Kidney tubule cell (primary cell): ENCODE measurements around the gene GRIK3.
"Not testable (repeated sequence)": the region's sequence is repeated elsewhere in the genome, so short reads cannot be mapped to it uniquely, and the experiment has no call there.

Source experiments
- DNase-seq: peaks from one replicate; pipeline ENCODE4 v3.0.0-alpha.2; 2018; ENCODE audit warnings: low spot score

The GRIK3 gene

GRCh38 chr1:36909359-36909758 lies 125.0 kb downstream of the GRIK3 start:
- not testable (repeated sequence) for DNase-seq

- DNase-seq, result no peak
These were observed 126.2 kb downstream of the GRIK3 start for GRCh38 chr1:36908096-36908495.

- DNase-seq, result no peak
These were observed 127.8 kb downstream of the GRIK3 start for GRCh38 chr1:36906555-36906954.

DNA sequence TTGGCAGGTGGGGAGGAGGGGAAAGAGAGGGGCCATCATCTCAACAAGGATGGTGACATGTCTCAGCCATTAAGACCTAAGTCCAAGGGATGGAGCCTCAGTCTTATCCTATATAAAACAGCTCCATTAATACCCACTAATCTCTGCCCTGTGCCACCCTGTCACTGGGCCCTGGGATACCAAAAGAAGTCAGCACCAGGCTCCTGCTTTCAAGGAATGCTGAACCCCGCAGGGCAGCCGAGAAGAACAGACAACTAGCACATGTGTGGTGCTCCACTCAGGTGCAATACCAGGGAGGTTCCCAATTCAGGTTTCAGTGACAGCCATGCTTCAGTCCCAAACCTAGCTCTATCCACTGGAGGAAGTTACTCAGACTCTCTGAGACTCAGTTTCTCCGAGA lies 128.4 kb downstream of the GRIK3 start:
- DNase-seq, result no peak

- DNase-seq, result no peak
These were observed 134.2 kb downstream of the GRIK3 start for GRCh38 chr1:36900128-36900527.

GRCh38 chr1:36897813-36898212 lies 136.5 kb downstream of the GRIK3 start:
- not testable (repeated sequence) for DNase-seq

- no peak for DNase-seq
These were observed 139.5 kb downstream of the GRIK3 start for GRCh38 chr1:36894824-36895223.

- DNase-seq, result no peak
These were observed 143.5 kb downstream of the GRIK3 start for GRCh38 chr1:36890776-36891175.

DNA sequence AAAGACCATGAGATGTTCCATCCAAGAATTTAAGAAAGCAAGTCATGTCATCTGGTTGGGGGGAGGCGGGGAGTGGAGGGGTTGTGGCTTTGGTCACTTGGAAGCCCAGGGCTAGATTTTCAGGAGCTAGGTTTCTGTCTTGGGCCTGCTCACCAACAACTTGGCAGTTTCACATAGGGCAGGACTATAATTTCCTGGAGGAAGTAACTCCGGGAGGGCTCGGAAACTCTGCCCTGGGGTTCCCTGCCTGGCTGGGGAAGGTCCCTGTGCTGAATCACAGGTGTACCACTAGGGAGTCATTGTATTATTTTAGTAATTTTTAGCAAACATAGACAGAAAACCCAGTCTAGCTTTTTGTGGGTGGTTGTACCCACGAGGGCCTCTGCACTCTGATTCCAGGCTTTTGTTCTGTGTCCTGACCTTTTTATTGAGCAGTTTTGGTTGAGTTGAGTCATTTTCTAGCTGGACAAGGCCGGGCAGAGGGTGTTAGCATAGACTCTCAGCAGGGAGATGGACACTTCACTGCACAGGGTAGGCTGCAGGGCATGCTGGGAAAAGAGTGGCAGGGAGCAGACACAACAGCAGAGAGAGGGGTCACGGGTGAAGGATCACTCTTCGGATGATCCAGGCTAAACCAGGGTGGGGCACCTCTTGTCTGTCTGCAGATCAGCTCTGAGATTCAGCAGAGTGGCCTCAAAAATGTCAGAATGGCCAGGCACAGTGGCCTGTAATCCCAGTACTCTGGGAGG lies 144.7 kb downstream of the GRIK3 start:
- DNase-seq, result no peak

DNA sequence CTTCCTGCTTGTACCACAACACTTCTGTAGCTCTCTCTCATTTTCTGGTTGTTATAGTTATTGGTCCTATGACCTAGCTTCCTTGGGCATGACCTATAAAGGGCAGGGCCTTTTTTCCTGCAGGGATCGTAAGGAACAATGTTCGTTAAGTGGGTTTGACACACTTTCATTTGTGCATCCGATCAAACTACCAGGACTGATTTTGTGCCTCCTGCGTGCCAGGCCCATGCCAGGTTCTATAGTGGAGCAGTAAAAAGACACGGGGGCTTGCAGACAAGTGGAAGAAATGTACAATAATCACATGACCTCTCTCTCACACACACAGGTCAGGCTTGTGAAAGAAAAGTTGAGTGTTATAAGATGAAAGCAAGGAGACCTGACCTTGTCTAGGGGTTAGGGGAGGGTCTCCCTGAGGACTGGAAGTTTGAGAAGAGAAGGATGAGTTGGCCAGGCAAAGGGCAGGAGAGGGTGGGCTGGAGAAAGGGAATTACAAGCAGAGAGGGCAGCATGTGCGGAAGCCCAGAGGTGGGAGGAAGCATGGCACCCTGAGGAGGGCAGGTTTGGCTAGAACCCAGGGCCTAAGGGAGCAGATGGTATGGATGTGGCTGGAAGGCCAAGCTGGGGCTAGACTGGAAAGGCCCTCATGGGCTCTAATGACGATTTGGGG lies 145.4 kb downstream of the GRIK3 start:
- no peak for DNase-seq

DNA sequence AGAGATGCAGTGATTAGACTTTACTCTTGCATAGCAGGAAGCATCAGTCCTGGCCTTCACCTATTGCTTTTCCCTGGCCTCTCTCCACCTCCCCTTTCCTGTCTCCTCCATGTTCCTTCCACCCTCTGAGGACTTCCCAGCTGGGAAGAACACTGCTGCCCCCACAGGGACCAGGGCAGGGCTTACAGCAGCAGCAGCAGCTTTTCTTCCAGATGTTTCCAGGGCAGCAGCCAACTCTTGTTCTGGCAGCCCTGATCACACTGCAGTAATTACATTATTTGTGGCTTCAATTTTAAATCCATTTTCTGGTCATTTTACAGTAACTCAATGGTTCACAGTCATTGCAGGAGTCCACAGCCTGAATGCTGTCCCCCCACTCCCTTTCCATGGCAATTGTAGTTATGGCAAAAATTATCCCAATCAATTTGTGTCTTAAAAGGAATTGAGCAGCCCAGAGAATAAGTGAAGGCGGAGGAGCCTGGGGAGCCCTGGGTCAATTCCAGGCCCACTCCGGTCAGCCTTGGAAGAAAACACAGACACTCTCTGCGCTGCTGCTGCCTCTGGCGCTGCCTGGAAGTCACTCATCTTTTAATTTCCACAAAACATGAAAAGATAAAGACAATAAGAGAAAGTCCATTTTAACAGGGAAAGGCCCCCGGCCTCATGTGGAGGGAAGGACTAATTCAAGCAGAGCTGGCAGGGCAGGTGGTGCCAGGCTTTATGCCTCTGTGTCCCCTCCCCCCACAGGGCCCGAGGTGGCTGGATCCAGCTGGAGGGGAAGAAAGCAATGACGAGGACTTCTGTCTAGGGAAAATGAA lies 148.6 kb downstream of the GRIK3 start:
- DNase-seq, result no peak

DNA sequence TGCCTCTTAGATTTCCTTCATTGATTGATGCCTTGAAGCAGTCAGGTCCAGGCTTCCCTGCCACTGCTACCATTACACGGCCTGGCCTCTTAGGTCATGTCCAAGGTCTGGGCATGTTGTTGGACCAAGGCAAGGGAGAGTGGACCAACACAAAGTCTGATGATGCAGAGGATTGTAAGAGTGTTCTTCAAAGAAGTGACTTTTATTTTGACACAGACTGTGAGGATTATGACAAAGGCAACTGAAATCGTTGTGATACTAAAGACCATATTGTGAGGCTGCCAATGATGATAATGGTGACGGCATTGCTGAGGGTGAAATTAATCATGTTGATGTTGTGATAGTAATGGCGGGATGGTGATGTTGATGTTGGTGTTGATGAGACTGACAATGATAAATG lies 149.5 kb downstream of the GRIK3 start:
- no peak for DNase-seq

- DNase-seq, result no peak
These were observed 150.2 kb downstream of the GRIK3 start for GRCh38 chr1:36884029-36884701.

- no peak for DNase-seq
These were observed 150.9 kb downstream of the GRIK3 start for GRCh38 chr1:36883315-36883949.

DNA sequence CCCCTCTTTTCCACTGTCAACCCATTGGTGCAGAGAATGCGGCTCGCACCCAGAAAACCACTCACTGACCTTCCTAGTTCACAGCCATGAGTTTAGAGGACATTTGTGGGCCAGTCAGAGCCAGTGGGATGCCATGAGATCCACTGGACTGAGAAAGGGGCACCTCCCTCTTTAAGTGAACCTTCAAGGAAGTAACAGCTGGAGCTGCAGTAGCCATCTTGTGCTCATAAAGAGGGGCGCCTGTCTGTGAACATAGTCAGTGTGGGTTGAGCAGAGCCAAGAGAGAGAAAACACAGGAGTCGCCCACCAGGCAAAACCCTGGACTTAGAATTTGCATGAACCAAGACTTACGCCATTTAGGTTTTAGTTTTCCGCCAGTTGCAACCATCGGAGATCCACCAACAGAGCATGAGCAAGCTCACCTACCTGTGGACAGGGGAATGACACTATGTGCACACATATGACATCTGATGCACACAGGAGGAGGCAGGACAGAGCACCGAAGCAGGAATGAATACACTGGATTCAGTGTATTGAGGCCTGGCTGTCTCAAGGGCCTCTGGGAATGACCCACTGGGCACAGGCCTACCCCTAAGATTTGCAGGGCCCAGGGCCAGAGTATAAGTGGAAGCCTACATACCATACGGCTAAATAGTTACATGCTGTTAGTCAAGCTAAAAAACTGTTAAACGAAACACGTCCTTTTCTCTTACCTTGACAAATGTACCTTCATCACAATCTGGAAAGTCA lies 151.6 kb downstream of the GRIK3 start:
- no peak for DNase-seq

GRCh38 chr1:36881541-36881940 lies 152.8 kb downstream of the GRIK3 start:
- DNase-seq, result no peak

GRCh38 chr1:36881068-36881405 lies 153.3 kb downstream of the GRIK3 start:
- DNase-seq, result no peak

GRCh38 chr1:36880155-36881067 lies 153.9 kb downstream of the GRIK3 start:
- no peak for DNase-seq

DNA sequence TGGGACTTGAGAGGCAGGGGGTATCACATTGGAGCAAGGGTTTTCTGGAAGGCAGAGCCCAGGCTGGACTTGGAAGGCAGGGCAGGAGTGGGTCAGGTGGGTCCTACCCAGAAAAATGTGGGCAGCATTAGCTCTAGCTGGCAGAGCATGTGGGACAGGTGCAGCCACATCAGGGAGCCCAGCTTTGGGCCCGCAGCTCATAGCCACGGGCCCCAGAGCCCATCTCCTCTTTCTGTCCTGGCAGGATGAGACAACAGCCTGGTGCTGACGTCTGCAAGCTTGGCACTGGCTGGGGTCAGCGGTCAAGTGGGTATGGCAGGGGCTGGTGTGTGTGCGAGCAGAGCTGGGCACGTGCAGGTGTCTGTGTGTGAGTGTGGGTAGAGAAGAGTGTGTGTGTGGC lies 154.7 kb downstream of the GRIK3 start:
- no peak for DNase-seq

GRCh38 chr1:36876990-36877389 lies 157.3 kb downstream of the GRIK3 start:
- no peak for DNase-seq
